ENCODE measurements around the gene UNC79.
A peak's percentile ranks its signal among the peaks of the same experiment; 100 is the strongest.

UNC79 gene

DNA sequence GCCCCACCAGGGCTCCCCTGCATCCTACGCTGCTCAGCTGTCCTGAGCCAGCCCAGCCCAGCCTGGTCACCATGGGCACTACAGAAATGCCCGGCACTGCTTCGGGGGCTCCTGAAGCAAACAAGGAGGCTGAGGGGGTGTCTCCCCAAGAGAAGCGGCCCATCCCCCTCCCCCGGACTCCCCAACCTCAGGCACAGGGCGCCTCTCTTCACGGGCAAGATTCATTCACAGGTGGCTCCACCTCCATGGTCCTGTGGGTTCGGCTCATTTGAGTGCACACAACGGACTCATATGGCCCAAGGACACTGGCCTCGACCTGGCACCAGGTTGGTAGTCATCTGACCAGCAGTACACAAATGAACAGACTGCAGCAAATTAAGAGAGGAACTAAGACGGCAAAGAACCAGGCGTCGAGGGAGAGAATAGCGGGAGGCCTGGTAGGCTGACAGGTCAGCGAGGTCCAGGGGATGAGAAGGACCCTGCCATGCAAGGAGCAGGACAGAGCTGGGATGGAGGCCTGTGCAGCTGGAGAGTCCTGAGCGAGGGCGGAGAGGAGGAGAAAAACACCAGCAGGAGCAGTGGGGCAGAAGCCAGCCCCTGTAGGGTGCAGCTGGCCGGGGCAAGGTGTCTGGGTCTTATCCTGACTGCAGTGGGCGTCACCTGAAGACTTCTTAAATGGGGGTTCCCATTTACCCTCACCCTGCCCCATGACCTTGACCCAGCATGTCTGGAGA is 297.3 kb downstream of the UNC79 start:
- no peak for DNase-seq (ENCODE audit: low spot score)

DNA sequence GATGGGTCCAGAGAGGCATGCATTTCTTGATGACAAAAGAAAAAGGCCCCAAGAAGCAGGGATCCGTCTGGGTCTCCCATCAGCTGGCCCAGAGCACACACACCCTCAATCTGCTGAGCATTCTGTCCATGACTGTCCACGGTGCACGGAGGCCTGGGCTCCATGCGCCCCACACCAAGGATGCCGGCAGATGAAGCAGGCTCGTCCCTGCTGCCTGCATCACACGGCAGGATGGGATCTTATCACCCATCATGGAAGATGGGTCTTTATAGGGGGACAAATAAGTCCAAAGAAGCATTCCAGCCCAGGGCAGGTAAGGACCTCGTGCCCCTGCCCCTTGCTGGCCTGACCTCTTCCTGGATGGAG is 297.9 kb downstream of the UNC79 start:
- no peak for DNase-seq (ENCODE audit: low spot score)

DNA sequence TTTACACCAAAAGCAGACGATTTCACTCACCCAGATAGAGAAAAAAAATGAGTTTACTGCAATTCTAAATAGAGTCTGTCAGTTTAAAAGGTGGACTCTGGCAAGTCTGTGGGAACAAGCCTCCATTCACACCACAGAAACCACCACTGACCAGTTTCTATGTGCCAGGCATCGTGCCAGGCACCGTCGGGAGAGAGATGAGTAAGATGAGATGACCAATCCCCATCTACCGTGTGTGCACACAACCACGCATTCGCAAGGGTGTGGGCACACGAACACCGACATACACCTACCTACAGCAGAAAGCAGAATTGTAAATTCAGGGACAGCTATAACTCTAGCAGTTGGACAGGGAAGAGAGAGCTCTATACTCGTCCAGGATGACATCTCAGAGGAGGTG is 299.3 kb downstream of the UNC79 start:
- no peak for DNase-seq (ENCODE audit: low spot score)

DNA sequence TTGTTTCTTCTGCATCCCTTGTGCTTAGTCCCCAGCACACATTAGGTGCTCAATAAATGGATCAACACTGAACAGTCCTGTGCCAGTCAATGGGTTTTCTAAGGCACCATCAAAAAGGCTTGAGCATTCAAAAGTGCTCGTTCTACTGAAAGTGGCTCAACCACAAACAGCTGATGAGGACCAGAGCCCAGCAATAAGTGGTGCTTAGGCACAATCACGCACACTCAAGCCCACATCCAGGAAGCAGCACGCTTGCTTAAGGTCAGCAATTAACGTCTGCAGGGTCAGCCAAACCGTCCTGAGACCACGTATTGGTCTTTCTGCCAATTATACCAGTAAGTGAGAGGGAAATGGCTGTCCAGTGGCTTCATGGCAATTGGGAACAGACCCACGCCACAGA is 301.0 kb downstream of the UNC79 start:
- no peak for DNase-seq (ENCODE audit: low spot score)

DNA sequence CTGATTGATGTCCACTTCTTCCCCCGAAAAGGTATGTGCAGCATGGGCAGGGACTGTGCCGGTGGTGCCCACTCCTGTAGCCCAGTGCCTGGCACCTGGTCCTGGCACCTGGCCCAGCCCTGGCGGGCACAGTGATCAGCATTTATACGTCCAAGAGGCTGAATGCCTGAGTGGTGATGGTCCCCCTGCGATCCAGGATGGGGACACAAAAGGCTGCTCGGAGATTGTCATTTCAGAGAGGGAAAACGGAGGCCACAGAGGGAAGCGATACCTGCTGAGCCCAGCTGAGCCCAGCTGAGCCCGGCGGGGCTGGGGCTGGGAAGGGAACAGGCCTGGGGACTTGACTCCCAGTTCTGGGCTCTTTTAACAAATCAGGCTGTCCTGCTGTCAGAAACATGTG is 301.8 kb downstream of the UNC79 start:
- no peak for DNase-seq (ENCODE audit: low spot score)

DNA sequence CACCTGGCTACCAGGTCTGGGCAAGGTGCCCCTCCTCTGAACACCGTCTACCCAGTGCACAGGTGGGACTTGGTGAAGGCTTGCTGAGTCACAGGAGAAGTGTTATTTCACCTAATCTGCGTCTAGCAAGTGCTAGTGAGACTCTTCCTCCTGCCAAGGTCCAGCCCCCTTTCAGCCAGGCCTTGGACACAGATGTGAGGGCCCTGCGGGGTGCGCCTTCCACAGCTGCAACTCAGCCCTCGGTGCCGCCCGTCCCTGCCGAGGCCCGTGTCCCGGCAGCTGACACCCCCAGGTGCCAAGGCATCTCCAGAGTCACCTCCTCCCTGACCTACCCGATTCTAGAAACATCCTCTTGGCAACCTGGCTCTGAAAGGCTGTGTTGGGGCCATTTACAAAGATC is 302.5 kb downstream of the UNC79 start:
- DNase-seq (ENCODE audit: low spot score): no peak

DNA sequence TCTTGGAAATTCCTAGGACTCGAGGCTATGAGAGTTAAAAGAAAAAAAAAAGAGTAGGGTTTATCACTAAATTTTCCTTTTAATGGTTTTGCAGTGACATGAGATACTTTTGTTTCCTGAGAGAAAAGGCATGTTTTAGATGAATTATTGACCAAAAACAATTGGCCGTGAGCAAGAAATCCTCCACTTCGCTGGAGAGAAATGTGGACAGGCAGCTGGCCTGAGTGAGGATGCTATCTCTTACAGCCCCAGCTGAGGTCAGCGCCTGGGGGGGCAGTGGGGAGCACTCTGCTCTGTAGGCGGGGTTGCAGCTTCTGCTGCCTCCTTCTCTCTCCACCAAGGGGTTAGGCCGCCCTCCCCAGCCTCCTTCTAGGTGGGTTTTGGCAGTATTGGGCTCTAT is 302.9 kb downstream of the UNC79 start:
- no peak for DNase-seq (ENCODE audit: low spot score)

DNA sequence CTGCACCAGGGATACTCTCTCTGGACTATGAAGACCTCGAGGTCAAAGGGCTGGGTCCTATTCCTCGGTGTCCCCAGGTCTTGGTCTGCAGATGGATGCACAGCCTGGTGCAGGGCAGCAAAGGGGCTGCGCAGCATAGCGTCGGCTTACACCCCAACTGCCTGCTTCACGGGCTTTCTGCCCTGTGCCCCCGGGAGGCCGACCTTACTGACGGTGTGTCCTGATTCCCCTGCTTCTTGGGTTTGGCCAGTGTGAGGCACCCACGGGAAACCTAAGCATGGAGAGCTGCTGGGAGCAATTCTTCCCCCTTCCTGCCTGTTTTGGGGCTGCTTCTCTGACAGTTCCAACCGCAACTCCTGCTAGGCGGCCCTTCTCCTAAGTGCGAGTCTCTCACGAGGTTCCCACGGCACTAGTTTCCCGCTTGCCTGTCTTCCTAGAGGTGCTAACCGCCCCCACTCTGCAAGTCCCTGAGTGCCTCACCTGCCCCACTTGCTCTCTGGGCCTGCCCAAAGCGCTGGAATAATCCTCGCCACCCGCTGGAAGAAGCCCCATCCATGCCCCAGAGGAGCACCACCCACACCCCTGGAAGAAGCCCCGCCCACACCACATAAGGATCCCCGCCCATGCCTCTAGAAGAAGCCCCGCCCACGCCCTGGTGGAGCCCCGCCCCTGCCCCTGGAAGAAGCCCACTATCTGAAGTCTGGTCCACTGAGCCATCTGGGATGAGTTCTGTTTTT is 303.5 kb downstream of the UNC79 start:
- peak; percentile 56 for DNase-seq (ENCODE audit: low spot score)

DNA sequence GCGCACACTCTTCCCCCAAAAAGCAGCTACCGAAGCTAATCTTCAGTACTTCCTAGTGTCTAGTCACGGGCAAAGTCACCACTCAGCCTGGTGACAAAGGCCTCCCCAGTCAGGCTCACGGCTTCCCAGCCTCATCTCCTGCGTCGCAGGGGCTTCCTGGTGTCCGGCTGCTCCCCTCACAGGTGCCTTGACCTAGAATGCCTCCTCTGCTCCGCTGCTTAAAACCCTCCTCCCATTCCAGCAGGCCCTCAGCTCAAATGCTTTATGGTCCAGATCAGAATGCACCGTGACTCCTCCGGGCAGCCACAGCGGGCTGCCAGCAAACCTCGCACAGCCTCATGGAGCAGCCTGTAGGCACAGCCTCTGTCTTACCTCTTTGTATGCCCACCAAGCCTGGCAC is 304.5 kb downstream of the UNC79 start:
- no peak for DNase-seq (ENCODE audit: low spot score)

DNA sequence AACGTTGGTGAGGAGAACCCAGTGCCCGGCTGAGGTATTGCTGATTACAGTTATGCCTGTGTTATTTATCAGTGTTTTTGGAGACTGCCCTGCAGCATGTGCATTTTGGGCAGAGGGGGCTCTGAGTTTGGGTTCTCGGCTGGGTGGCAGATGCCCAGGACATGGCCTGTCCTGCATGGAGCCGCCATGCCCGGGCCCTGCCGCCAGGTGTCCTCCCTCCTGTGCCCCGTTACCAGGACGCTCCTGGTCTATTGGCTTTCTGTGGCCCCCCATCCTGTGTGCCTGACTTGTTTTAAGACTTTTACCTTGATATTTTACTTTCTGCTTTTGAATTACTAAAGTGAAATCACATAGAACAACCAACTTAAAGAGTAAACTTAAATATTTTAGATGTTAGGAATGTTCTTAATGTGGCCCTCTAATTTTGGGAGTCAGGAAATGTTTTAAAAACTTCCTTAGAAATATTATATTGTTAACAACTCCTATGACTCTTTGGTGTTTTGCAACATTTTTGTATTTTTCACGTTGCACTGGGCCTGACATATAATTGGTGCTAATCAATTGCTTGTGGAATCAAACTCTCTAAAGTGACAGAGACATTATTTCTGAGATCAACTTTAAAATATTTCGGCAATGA is 305.8 kb downstream of the UNC79 start:
- DNase-seq (ENCODE audit: low spot score): no peak

DNA sequence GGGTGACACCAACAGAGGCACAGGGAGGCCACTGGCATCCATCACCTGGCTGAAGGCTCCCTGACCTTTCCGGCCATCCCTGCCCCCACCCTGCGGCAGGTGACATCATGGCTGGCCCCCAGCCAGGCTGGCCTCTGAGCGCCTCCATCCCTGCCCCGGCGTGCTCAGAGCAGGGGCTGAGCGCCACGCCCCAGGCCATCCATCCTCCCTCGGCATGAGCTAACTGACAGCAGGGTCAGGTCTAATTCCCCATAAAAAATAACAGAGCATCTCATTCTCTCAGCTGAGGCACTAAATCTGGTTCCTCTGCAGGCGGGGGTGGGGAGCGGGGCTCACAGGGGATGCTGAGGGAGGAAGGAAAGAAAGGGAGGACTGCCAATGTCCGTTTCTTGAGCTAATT is 306.9 kb downstream of the UNC79 start:
- no peak for DNase-seq (ENCODE audit: low spot score)

DNA sequence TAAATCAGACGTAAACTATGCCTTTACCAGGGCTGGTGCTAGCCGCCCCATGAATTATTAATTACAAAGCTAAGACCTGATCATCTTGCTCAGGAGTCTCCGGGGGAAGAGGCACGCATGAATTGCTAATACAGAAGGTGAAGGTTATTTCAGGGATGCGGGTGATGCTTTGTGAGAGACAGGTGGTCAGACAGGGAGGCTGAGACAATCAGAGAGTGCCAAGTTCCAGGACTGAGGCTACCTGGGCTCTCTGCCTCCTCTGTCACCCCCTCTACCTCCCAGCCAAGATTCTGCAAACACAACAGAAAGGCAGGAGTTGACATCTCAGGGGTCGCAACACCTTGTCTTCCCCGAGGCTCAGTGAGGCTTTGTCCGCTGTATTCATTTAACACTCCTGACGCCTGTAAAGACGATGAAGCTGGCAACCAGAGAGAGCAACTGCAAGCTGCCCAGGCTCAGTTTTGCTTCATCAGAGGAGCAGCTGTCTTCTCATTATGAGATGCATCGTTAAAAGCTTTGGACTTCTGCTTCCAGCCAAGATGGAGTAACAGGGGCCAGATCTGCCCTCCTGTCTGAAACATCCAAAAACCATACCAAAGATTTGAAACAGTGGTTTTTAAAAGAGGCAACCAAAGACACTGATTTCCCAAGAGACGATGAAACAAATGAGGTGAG is 311.0 kb downstream of the UNC79 start:
- DNase-seq (ENCODE audit: low spot score): no peak

DNA sequence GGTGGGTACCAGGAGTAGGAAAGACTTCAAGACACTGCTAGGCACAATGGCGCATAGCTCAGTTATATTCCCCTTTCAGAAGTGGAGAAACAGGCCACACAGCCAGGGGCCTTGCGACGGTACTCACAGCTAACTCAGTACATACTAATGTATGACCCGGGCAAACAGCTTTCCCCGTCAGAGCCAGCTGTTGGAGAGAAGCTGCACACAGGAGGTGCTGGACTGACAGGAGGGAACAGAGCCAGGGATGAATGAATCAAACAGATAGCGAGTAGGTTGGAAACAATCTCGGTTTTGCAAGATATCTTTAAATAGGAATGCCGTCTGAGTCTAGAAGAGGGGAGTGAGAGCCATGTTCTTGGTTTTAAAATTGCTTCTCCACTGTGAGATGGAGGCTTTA is 312.0 kb downstream of the UNC79 start:
- no peak for DNase-seq (ENCODE audit: low spot score)

DNA sequence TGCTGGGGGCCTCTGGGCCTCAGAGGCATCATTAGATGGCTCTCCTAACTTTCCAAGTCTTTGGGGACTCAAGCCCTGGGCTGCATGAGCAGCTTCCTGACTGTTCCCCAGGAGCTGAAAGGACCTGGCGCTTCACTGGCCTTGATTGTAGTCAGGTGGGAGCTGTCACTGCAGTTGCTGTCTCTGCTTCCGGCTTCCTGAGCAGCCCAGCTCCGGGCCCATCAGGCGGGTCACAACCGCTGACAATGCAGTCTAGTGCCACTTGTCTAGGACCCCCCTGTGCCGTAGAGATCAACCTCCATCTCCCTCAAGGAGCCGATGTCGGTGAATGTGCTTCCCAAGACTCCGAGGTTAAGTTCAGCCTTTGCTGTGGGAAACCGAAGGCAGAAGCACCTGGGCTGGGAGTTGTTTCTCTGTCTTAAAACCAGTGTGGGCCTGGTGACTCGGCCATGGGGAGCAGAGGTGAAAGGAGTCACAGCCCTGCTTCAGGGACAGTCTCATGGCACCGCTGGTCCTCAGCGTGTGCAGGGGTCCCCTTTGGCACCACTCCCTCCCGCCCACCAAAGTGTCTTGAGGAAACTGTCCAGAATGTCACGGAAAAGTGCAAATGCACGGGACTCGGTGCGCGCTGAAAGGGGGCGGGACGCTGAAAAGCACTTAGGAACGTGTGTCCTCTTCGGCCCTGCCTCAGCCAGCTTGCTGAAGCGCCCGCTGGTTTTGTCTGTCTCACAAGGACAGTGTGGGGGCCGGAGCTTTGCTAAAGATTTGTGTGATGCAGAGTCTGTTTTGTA is 312.7 kb downstream of the UNC79 start:
- DNase-seq (ENCODE audit: low spot score): no peak

DNA sequence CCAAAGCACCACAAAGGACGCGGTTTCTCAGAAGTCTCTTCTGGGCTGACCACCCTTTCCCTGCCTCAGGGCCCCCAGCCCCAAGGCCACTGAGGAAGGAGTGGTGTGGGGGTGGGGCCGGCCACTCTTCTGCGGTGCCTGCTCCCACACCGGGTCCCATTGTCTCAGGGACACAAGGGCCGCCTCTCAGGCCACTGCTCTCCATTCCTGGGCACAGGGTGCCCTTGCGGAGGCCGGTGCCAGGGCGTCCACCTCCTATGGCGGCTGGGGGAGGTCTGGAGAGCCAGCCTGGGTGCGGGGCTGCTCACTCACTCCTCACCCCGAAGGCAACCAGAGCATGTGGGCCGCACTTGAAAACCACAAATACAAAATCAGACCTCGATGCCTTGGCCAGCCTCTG is 313.4 kb downstream of the UNC79 start:
- DNase-seq (ENCODE audit: low spot score): no peak

DNA sequence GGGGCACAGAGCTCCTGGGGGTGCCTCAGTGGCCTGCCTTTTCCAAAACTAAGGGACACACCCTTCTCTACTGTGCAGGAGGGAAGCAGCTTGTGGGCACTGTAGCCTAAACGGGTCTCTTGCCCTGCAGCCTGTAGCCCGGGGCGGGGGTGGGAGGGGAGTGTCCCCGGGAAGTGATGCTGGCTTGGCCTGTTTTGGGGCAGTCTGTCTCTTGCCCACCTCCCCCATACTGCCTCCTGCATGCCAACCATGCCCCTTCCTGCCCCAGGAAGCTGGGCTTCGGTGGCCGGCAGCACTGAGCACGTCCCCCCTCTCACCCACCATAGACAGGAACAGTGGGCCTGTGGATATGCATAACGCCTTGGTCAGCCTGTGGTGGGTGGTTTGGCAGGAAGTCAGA is 314.1 kb downstream of the UNC79 start:
- DNase-seq (ENCODE audit: low spot score): no peak

DNA sequence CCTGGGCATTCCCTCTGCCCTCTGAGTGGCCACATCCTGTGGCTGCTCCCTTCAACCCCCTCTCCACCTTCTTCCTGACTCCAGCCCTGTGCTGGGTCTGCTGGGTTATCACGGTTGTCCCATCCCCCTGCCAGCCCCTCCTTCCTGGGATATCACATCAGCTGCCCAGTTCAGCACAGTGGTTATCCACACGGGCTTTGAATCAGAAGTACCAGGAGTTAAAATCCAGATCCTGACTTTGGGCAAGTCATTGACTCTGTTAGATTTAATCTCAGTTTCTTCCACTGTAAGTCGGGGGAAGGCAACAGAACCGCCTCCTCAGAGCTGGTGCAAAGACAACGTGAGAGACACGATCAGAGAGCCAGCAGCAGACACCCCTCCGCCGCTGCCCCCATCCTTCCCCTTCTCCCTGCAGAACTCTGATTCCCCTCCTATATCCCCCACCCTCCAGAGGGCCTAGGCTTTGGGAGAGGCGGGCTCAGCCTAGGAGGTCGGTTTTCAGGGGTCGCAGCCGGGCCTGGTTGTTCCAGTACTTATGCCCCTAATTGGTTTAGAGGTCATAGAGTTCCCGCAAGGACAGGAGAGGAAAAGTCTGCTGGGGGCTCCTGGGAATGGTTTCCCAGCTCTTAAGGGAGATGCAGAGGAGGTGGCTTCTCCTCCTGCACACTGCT is 315.0 kb downstream of the UNC79 start:
- no peak for DNase-seq (ENCODE audit: low spot score)

DNA sequence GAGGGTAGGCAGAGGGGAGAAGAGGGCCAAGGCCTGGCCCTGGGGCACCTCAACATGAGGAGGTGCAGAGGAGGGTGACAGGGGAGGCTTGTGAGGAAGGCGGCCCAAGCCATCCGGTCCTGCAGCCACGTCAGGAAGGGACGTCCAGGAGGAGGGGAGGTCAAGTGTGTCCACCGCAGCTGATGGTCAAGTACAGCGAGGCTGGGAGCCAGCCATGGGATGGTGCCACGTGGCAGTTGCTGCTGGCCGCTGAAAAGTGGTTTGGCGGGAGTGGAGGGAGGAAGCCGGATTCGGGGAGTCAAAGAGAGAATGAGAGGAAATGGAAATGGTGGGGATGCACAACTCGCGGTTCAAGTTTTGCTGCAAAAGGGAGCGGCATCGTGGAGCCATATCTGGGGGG is 316.4 kb downstream of the UNC79 start:
- DNase-seq (ENCODE audit: low spot score): no peak

DNA sequence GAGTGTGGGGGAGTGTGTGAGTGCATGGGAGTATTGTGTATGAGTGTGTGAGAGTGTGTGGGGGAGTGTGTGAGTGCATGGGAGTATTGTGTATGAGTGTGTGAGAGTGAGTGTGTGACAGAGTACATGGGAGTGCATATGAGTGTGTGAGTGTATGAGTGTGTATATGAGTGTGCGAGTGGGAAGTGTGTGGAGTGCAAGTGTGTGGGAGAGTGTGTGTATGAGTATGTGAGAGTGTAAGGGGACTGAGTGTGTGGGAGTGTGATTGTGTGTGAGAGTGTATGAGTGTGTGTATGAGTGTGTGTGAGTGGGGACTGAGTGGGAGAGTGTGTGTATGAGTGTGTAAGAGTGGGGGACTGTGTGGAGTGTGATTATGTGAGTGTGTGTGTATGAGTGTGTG is 316.8 kb downstream of the UNC79 start:
- no peak for DNase-seq (ENCODE audit: low spot score)

DNA sequence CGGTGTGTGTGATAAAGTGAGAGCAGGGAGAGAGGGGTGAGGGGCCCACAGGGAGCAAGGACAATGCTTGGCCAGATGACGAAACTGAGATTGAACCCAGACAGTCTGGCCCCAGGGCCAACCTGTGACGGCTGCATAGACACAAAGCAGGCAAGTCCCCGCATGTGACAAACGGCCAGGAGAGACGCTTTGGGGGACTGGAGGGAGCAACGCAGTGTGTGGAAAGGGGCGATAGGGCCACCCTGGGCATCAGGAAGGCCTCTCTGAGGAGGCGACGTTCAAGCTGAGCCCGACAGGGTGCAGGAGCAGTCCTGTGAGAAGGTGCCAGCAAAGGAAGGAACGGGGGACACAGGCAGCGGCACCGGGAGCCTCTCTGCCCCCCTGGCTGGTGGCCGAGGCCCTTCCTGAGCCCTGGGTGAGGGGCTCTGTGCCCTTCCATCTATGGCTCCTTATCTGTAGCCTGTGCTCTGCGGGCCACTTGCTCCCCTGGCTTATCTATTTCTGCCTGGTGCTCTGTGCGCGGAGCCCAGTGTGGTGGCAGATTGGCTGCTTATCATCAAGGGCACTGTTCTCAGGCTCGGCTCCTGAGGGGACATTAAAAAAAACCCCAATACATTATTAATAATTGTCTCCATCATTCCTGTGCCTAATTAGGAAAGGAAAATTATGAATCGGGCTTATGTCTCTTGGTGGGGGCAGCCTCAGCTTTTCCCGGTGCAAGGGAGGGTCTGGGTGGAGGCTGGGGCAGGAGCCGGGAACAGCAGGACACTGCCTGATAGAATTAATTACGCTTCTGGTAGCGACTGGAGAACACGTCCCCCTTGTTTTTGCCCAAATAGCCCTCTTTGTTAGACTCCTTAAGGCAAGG is 317.7 kb downstream of the UNC79 start:
- peak; percentile 63 for DNase-seq (ENCODE audit: low spot score)

DNA sequence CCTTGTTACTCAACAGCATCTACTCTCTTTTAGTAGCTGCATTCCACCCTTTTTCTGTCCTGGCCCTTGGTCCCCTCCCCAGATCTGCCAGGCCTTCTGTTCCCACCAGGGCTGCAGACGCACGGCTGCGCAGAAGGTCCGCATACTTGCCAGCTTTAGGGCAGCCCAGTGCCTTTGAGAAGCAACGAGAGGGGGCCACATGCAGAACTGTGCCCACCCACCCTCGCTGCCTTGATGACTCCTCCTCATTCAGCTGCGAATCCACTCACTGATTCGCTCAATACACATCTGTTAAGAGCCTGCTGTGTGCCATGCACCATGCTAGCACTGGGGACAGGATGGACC is 318.3 kb downstream of the UNC79 start:
- DNase-seq (ENCODE audit: low spot score): no peak

Data from hematopoietic multipotent progenitor cell treated with erythropoietin and hydrocortisone succinate and interleukin-3 and kit ligand, for 15 days (in vitro differentiated cells).